Endodermal cell (in vitro differentiated cells): ENCODE measurements around the gene LIN37. TPM values are rescaled to one million over a fixed set of nuclear protein-coding genes. Genes with fewer than 3 reads are reported as not detected.

ENCODE experiments used
- DNase-seq: peaks from one replicate; pipeline ENCODE4 v3.0.0-alpha.2; 2017
- H3K27ac ChIP-seq: 2 replicates; pipeline ENCODE4 v1.5.1; 2013; ENCODE audit warnings: mild to moderate bottlenecking, low read depth, low read length, moderate library complexity
- H3K27me3 ChIP-seq: 2 replicates; pipeline ENCODE4 v1.6.1; 2013; ENCODE audit warnings: mild to moderate bottlenecking, low read length, moderate library complexity; ENCODE audit not compliant: insufficient read depth, control insufficient read depth, poor library complexity, severe bottlenecking
- H3K36me3 ChIP-seq: 2 replicates; pipeline ENCODE4 v1.7.0; 2013; ENCODE audit warnings: mild to moderate bottlenecking, low read length, moderate library complexity; ENCODE audit not compliant: control insufficient read depth, insufficient read depth
- H3K4me1 ChIP-seq: one replicate; pipeline ENCODE4 v1.7.0; 2013; ENCODE audit warnings: low read length; ENCODE audit not compliant: control insufficient read depth, insufficient read depth
- H3K4me3 ChIP-seq: 2 replicates; pipeline ENCODE4 v1.5.1; 2013; ENCODE audit warnings: mild to moderate bottlenecking, low read length, moderate library complexity
- H3K9ac ChIP-seq: 2 replicates; pipeline ENCODE4 v1.6.1; 2013; ENCODE audit warnings: mild to moderate bottlenecking, low read length, moderate library complexity; ENCODE audit not compliant: poor library complexity, severe bottlenecking; ENCODE audit errors: extremely low read depth
- H3K9me3 ChIP-seq: 2 replicates; pipeline ENCODE4 v1.6.1; 2013; ENCODE audit warnings: mild to moderate bottlenecking, low read length, moderate library complexity; ENCODE audit not compliant: control insufficient read depth
- H3K27ac Mint-ChIP-seq: 2 replicates; pipeline ENCODE4 v1.8.0; 2020; ENCODE audit warnings: mixed read lengths
- H3K27me3 Mint-ChIP-seq: 2 replicates; pipeline ENCODE4 v1.8.0; 2021; ENCODE audit warnings: mild to moderate bottlenecking, mixed read lengths; ENCODE audit not compliant: insufficient read depth
- H3K36me3 Mint-ChIP-seq: 2 replicates; pipeline ENCODE4 v1.8.0; 2020; ENCODE audit warnings: low read depth, mixed read lengths
- H3K4me1 Mint-ChIP-seq: 2 replicates; pipeline ENCODE4 v1.8.0; 2020; ENCODE audit warnings: mixed read lengths
- H3K4me3 Mint-ChIP-seq: 2 replicates; pipeline ENCODE4 v1.8.0; 2020; ENCODE audit warnings: mild to moderate bottlenecking, moderate library complexity, mixed read lengths
- H3K9me3 Mint-ChIP-seq: 2 replicates; pipeline ENCODE4 v1.8.0; 2020; ENCODE audit warnings: mild to moderate bottlenecking, mixed read lengths
- WGBS, 2 experiments: methylation state at CpG; one replicate each; pipeline versions ENCODE4 v1.1.5 to v1.1.7; 2013; ENCODE audit warnings: missing lambda C conversion rate in 2 of 2, mixed read lengths in 1 of 2; ENCODE audit not compliant: insufficient coverage in 1 of 2, insufficient read length in 1 of 2; 5-methylcytosine and 5-hydroxymethylcytosine counted together
- total RNA-seq, 2 donors: library from RNA; stranded (reverse); fragmentation: NEBNext Ultra II Directional in 1 of 2; extraction: Animal tissue kit (Norgen Biotek cat#: 25700) in 1 of 2; gene quantifications; 2 replicates in 1 of 2; 3 replicates in 1 of 2; pipeline ENCODE4 v1.2.1, GENCODE V29; 2021
- TF ChIP-seq, protein P1 (sequence below): fragments of 200-600 bp; sonication (generic); conservative IDR thresholded peaks from 2 replicates; pipeline ENCODE4 v1.5.0; 2021; ENCODE audit warnings: antibody characterized with exemption, mild to moderate bottlenecking

Gene LIN37
- total RNA-seq, 2 donors from 2014 or later = 6.6 to 7.6 TPM

DNA sequence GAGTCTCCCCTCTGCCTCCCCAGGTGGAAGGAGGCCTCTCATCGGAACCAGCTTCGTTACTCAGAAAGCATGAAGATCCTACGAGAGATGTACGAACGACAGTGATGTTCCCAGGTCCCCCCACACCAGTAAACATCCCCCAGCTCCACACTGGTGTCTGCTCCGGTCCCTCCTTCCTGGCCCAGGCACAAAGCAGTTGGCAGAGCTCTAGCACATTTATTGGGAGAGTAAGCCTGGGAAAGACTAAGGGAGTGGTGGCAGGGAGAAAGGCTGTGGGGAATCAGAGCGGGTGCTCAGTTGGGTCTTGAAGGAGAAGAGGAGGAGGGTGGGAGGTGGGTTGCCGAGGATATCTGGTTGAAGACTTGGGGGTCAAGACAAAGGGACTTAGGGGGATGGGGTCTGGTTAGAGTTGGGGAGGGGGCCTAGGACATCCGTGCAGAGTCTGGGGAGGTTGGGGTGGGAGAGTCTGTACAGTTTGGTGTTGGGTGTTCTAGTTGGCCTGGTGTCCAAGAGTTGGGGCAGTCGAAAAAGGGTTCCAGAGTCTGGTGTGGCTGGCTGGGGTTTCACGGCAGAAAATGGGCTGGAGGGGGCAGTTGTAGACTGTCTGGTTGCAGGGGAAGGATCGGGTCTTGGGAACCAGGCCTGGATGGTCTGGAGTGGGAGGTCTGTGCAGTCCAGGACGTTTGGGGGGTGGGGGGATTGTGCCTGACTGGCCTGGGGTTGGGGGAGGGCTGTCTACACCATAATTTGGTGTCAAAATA is 6.2 kb downstream of the LIN37 start:
- Histone ChIP-seq H3K27ac (no peak overlapping the region), H3K27me3 (peaks cover 7% of the 10 kb centered on the region), H3K4me1 (no peaks in the 10 kb centered on the region), H3K9ac (no peak overlapping the region), H3K9me3 (no peaks in the 10 kb centered on the region), H3K36me3 (peaks cover 5% of the 10 kb centered on the region), H3K4me3 (no peak overlapping the region)
- no peaks in the 10 kb centered on the region for H3K9me3 Mint-ChIP-seq
- H3K4me3 Mint-ChIP-seq = peak overlapping the region; percentile 91
- no peaks in the 10 kb centered on the region for H3K36me3 Mint-ChIP-seq
- DNase-seq = no peak
- peaks cover 25% of the 10 kb centered on the region for H3K27me3 Mint-ChIP-seq
- no peak overlapping the region for H3K27ac Mint-ChIP-seq
- TF ChIP-seq, protein P1, sequence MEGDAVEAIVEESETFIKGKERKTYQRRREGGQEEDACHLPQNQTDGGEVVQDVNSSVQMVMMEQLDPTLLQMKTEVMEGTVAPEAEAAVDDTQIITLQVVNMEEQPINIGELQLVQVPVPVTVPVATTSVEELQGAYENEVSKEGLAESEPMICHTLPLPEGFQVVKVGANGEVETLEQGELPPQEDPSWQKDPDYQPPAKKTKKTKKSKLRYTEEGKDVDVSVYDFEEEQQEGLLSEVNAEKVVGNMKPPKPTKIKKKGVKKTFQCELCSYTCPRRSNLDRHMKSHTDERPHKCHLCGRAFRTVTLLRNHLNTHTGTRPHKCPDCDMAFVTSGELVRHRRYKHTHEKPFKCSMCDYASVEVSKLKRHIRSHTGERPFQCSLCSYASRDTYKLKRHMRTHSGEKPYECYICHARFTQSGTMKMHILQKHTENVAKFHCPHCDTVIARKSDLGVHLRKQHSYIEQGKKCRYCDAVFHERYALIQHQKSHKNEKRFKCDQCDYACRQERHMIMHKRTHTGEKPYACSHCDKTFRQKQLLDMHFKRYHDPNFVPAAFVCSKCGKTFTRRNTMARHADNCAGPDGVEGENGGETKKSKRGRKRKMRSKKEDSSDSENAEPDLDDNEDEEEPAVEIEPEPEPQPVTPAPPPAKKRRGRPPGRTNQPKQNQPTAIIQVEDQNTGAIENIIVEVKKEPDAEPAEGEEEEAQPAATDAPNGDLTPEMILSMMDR = no peak
- 90 to 100% methylated on average over 4 to 13 of the region's 13 CpGs for WGBS, 2 experiments
- H3K4me1 Mint-ChIP-seq = peaks cover 8% of the 10 kb centered on the region

DNA sequence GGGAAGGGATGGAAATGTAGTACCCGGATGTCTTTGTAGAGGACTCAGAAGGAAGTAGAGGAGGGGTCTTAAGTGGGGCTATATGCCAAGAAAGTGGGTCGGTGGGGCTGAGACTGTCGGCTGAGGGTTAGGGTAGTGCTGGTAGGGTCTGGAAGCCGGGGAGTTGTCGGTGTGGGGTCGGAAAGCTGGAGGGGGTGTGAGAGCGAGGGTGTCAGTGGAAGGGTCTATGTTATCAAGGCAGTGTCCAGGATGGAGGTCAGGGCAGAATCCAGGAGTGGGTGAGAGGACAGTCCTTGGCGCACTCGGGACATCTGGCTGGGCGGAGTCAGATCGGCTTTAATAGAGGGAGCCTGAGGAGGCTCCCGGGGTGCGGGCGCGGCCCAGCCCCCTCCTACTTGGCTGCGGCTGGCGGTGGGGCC is 6.8 kb downstream of the LIN37 start:
- Mint-ChIP-seq H3K4me1 (peaks cover 8% of the 10 kb centered on the region), H3K27ac (no peak overlapping the region), H3K4me3 (peak overlapping the region; percentile 91), H3K36me3 (peaks cover 5% of the 10 kb centered on the region), H3K27me3 (peaks cover 25% of the 10 kb centered on the region), H3K9me3 (no peaks in the 10 kb centered on the region)
- no peaks in the 10 kb centered on the region for H3K9me3 ChIP-seq
- H3K9ac ChIP-seq = no peak overlapping the region
- H3K4me3 ChIP-seq = no peak overlapping the region
- TF ChIP-seq, protein P1 = no peak
- peaks cover 7% of the 10 kb centered on the region for H3K27me3 ChIP-seq
- H3K27ac ChIP-seq = no peak overlapping the region
- no peaks in the 10 kb centered on the region for H3K4me1 ChIP-seq
- no peak for DNase-seq
- H3K36me3 ChIP-seq = peaks cover 6% of the 10 kb centered on the region
- 66 to 83% methylated on average over 13 to 17 of the region's 17 CpGs for WGBS, 2 experiments

DNA sequence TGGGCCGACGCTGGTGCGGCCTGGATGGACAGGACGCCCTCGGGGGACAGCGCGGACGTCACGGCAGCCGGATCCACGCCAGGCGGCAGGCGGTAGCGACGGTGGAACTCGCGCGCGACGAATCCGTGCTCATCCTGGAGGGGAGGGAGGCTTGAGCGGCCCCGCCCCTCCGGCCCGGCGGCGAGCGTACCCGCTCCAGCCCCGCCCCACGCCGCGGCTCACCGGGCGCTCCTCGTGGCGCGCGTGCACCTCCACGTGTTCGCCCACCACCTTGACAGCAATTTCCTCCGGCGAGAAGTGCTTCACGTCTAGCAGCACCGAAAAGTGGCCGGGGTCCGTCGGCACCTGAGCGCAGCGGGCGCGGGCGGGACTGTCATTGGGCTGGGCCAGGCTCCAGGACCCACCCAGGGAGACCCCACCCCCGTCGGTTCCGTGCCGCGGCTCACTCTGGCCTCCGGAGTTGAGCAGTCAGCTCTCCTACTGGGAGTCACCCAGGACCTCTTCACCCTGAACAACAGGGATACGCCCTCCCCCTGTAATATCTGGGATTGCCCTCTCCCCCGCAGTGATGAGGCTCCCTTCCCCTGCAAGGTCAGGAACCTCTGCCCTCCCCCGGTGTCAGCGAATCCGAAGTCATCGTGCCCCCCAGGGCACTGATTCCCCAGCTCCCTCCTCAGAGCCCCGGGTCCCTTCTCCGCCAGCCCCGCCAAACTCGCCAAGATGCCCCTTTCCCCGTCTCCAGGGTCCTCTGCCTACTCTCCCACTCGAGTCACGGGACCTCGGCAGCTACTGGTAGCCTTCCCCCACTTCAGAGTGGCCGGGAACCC is 7.4 kb downstream of the LIN37 start:
- no peaks in the 10 kb centered on the region for H3K9me3 ChIP-seq

More for the DNA sequence above, 7.4 kb downstream of the LIN37 start:
- H3K27me3 ChIP-seq = peaks cover 7% of the 10 kb centered on the region
- whole genome bisulfite sequencing, 2 experiments = 48 to 79% methylated on average over 16 to 74 of the region's 74 CpGs
- H3K4me3 ChIP-seq = no peak overlapping the region
- peaks cover 25% of the 10 kb centered on the region for H3K27me3 Mint-ChIP-seq
- no peak overlapping the region for H3K9ac ChIP-seq
- TF ChIP-seq, protein P1 = no peak
- DNase-seq = peak; percentile 60
- peaks cover 13% of the 10 kb centered on the region for H3K36me3 ChIP-seq
- peak overlapping the region; percentile 91 for H3K4me3 Mint-ChIP-seq
- no peak overlapping the region for H3K27ac ChIP-seq
- H3K4me1 Mint-ChIP-seq = peaks cover 8% of the 10 kb centered on the region
- H3K4me1 ChIP-seq = no peaks in the 10 kb centered on the region
- peak overlapping the region; percentile 84 for H3K27ac Mint-ChIP-seq
- peaks cover 7% of the 10 kb centered on the region for H3K36me3 Mint-ChIP-seq
- no peaks in the 10 kb centered on the region for H3K9me3 Mint-ChIP-seq
